Measurements from ENCODE around the gene DLX6.
"Not testable (repeated sequence)": the region's sequence is repeated elsewhere in the genome, so short reads cannot be mapped to it uniquely, and the experiment has no call there.

DLX6 gene

GRCh38 chr7:97024209-97025129 lies 19.1 kb downstream of the DLX6 start, which contains the start of gene DLX5:
Gene DLX5, minus strand, starts transcription at chr7:97024831. Its CDS starts 208 bp downstream, at chr7:97024623.
- DNase-seq (ENCODE audit: low spot score) = peak; percentile 75

- no peak for DNase-seq (ENCODE audit: low spot score)
Observed at GRCh38 chr7:97025130-97025499, 19.8 kb downstream of the DLX6 start.

- DNase-seq (ENCODE audit: low spot score) = no peak
Observed at GRCh38 chr7:97025983-97026714, 20.8 kb downstream of the DLX6 start.

GRCh38 chr7:97026715-97027426 lies 21.5 kb downstream of the DLX6 start:
- no peak for DNase-seq (ENCODE audit: low spot score)

GRCh38 chr7:97027427-97028234 lies 22.3 kb downstream of the DLX6 start:
- DNase-seq (ENCODE audit: low spot score) = peak; percentile 79

GRCh38 chr7:97034213-97034852 lies 29.0 kb downstream of the DLX6 start:
- DNase-seq (ENCODE audit: low spot score) = not testable (repeated sequence)

- DNase-seq (ENCODE audit: low spot score) = no peak
Observed at GRCh38 chr7:97039374-97040065, 34.2 kb downstream of the DLX6 start.

- DNase-seq (ENCODE audit: low spot score) = no peak
Observed at GRCh38 chr7:97043281-97043680, 37.9 kb downstream of the DLX6 start.
